NB4 (cell line): Measurements from ENCODE around the gene RPRD2.

Source experiments
- MYC ChIP-seq: IDR thresholded peaks from 2 replicates; pipeline ENCODE4 v1.6.1; 2011; ENCODE audit warnings: low read depth, low read length
- POLR2A ChIP-seq: IDR thresholded peaks from 2 replicates; pipeline ENCODE4 v1.6.1; 2011; ENCODE audit warnings: mild to moderate bottlenecking; ENCODE audit not compliant: insufficient read length; ENCODE audit errors: extremely low read depth
- TF ChIP-seq, protein P1 (sequence below): IDR thresholded peaks from one replicate; pipeline ENCODE4 v1.5.1; 2012; ENCODE audit warnings: low read depth, low read length

DNA sequence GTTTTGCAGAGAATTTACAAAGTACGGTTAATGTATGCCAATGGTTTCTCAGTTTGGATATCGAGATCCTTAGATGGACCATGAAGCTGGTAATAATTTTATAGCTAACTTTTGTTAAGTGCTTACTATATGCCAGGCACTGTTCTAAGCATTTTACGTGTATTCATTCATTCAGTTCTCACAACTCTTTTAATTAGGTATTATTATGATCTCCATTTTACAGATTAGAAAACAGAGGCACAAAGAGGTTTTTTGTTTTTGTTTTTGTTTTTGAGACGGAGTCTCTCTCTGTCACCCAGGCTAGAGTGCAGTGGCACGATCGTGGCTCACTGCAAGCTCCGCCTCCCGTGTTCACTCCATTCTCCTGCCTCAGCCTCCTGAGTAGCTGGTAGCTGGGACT lies 7.2 kb downstream of the RPRD2 start:
- TF ChIP-seq, protein P1, sequence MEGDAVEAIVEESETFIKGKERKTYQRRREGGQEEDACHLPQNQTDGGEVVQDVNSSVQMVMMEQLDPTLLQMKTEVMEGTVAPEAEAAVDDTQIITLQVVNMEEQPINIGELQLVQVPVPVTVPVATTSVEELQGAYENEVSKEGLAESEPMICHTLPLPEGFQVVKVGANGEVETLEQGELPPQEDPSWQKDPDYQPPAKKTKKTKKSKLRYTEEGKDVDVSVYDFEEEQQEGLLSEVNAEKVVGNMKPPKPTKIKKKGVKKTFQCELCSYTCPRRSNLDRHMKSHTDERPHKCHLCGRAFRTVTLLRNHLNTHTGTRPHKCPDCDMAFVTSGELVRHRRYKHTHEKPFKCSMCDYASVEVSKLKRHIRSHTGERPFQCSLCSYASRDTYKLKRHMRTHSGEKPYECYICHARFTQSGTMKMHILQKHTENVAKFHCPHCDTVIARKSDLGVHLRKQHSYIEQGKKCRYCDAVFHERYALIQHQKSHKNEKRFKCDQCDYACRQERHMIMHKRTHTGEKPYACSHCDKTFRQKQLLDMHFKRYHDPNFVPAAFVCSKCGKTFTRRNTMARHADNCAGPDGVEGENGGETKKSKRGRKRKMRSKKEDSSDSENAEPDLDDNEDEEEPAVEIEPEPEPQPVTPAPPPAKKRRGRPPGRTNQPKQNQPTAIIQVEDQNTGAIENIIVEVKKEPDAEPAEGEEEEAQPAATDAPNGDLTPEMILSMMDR = no peak
- no peak for TF ChIP-seq POLR2A
- no peak for TF ChIP-seq MYC
